ENCODE results near the gene SLC38A9.

SLC38A9 gene

DNA sequence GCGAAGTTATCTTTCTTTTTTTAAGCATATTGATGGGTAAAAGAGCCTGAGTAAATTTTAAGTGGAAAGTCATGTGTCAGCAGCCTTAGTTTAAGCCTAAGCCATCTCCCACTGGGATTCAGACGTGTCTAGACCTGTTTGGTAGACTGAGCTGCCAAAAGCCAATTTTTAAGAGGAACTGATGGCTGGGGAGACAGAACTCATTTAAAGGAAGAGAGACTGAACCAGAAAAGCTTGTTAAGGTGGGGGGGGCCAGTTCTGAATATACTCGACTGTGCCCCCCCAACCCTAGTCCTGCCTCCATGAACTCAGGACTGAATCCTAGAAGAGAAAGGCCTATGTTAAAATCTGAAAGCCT, 119.0 kb downstream of the SLC38A9 start:
- peaks cover 6% of the 10 kb centered on the region for H3K4me1 ChIP-seq
- H3K4me3 ChIP-seq (ENCODE audit: low read depth, low read length) = no peak overlapping the region
- H3K79me2 ChIP-seq = no peaks in the 10 kb centered on the region
- H3K4me2 ChIP-seq (ENCODE audit: low read length) = no peak overlapping the region
- H3K36me3 ChIP-seq (ENCODE audit: control insufficient read depth, insufficient read depth, low read length) = no peaks in the 10 kb centered on the region
- no peaks in the 10 kb centered on the region for H3K9me3 ChIP-seq (ENCODE audit: control insufficient read depth, low read length)
- no peak overlapping the region for H3K27ac ChIP-seq
- H3K27me3 ChIP-seq (ENCODE audit: control insufficient read depth, insufficient read depth, low read length) = no peaks in the 10 kb centered on the region
- no peak overlapping the region for H3K9ac ChIP-seq
- H2AFZ ChIP-seq = no peak overlapping the region
- TF ChIP-seq, protein P1, sequence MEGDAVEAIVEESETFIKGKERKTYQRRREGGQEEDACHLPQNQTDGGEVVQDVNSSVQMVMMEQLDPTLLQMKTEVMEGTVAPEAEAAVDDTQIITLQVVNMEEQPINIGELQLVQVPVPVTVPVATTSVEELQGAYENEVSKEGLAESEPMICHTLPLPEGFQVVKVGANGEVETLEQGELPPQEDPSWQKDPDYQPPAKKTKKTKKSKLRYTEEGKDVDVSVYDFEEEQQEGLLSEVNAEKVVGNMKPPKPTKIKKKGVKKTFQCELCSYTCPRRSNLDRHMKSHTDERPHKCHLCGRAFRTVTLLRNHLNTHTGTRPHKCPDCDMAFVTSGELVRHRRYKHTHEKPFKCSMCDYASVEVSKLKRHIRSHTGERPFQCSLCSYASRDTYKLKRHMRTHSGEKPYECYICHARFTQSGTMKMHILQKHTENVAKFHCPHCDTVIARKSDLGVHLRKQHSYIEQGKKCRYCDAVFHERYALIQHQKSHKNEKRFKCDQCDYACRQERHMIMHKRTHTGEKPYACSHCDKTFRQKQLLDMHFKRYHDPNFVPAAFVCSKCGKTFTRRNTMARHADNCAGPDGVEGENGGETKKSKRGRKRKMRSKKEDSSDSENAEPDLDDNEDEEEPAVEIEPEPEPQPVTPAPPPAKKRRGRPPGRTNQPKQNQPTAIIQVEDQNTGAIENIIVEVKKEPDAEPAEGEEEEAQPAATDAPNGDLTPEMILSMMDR (IDR thresholded peaks at IDR 0.05) = no peak

DNA sequence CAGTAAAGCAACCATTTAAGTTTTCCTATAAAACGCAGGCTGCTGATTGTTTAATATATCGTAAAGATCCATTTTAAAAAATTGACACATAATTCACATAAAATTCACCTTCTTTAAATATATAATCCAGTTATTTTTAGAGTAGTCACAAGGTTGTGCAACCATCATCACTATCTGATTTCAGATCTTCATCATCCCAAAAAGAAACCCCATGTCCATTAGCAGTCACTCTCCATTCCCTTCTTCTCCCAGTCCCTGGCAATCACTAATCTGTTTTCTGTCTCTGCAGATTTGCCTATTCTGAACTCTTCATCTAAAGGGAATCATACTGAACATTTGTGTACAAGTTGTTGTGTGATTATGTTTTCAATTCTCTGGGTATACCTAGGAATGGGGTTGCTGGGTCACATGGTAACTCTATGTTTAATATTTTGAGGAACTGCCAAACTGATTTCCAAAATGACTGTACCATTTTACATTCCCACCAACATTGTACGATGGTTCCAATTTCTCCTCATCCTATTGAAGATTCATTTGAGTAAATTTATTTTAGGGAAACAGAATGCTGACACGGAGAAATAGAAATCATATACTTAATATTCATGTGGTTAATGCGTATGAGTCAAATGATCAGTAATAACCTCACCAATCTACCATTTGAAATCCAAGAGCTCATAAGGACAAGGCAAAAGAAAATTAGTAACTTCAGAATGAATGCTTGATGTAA, 119.6 kb downstream of the SLC38A9 start:
- Histone ChIP-seq H3K27me3 (ENCODE audit: control insufficient read depth, insufficient read depth, low read length) (no peaks in the 10 kb centered on the region), H3K4me3 (ENCODE audit: low read depth, low read length) (no peak overlapping the region), H3K4me2 (ENCODE audit: low read length) (no peak overlapping the region), H3K27ac (no peak overlapping the region), H3K4me1 (peaks cover 6% of the 10 kb centered on the region), H3K79me2 (no peaks in the 10 kb centered on the region), H3K9ac (no peak overlapping the region), H3K36me3 (ENCODE audit: control insufficient read depth, insufficient read depth, low read length) (no peaks in the 10 kb centered on the region), H2AFZ (no peak overlapping the region), H3K9me3 (ENCODE audit: control insufficient read depth, low read length) (no peaks in the 10 kb centered on the region)
- TF ChIP-seq, protein P1 (IDR thresholded peaks at IDR 0.05) = no peak

DNA sequence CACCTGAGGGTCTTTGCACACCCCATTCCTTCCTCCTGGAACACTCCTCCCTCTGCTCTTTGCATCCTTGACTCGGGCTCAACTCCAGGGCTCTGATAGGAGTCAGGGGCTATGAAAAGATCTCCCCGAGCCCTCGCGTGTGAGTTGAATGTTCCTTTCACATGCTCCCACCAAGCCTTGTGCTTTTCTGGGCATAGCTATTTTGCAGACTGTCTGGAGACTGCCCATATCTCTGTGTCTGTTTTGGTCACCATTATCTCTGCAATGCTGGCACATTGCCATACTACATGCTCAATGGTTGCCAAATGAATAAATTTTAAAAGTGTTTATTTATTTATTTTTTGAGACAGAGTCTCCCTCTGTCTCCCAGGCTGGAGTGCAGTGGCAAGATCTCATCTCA, 120.4 kb downstream of the SLC38A9 start:
- Histone ChIP-seq H3K79me2 (no peaks in the 10 kb centered on the region), H3K27ac (no peak overlapping the region), H3K36me3 (ENCODE audit: control insufficient read depth, insufficient read depth, low read length) (no peaks in the 10 kb centered on the region), H3K9ac (no peak overlapping the region), H3K27me3 (ENCODE audit: control insufficient read depth, insufficient read depth, low read length) (no peaks in the 10 kb centered on the region), H2AFZ (no peak overlapping the region), H3K9me3 (ENCODE audit: control insufficient read depth, low read length) (no peaks in the 10 kb centered on the region), H3K4me1 (no peaks in the 10 kb centered on the region), H3K4me3 (ENCODE audit: low read depth, low read length) (no peak overlapping the region), H3K4me2 (ENCODE audit: low read length) (no peak overlapping the region)
- TF ChIP-seq, protein P1 (IDR thresholded peaks at IDR 0.05) = no peak

DNA sequence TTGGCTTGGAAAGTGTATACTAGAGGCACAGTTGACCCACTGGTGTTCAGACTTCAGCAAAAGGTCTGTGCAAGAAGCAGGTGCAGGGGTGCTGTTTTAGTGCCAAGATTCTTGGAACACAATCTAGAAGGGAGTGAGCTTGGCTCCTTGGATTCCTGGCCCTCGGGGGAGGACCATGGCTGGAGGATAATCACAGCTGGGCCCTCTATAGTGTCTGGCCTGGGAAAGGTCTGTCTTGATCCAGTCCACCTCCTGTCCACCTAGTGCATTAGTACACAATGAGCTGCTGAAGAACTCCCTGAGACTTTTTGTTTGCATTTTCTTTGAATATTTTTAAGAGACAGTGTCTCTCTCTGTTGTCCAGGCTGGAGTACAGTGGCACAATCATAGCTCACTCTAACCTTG, 126.9 kb downstream of the SLC38A9 start:
- Histone ChIP-seq H3K27ac (no peak overlapping the region), H3K36me3 (ENCODE audit: control insufficient read depth, insufficient read depth, low read length) (no peaks in the 10 kb centered on the region), H3K4me2 (ENCODE audit: low read length) (no peak overlapping the region), H2AFZ (no peak overlapping the region), H3K79me2 (no peaks in the 10 kb centered on the region), H3K9me3 (ENCODE audit: control insufficient read depth, low read length) (no peaks in the 10 kb centered on the region), H3K9ac (no peak overlapping the region), H3K27me3 (ENCODE audit: control insufficient read depth, insufficient read depth, low read length) (no peaks in the 10 kb centered on the region), H3K4me3 (ENCODE audit: low read depth, low read length) (no peak overlapping the region), H3K4me1 (no peaks in the 10 kb centered on the region)
- TF ChIP-seq, protein P1 (IDR thresholded peaks at IDR 0.05) = no peak

Measured in parathyroid adenoma (tissue), 2 donors.